K562 (cell line): ENCODE results near the gene WEE1. TPM values are rescaled to one million over a fixed set of nuclear protein-coding genes. Genes with fewer than 3 reads are reported as not detected.

Experiments used
- ATAC-seq: fragments of 200-7000 bp; cut with Tn5 transposase; 3 replicates; pipeline ENCODE4 v1.9.1; 2020; ENCODE audit warnings: moderate library complexity
- BruUV-seq: library from RNA; stranded (reverse); fragments of 400-500 nt; replicated peaks from 2 replicates; lab custom pipeline; 2021; lab: Mats Ljungman, UMichigan
- CTCF ChIA-PET: fragments of 300-600 bp; formaldehyde crosslinking; extraction: SDS; loops from one replicate; lab custom pipeline; 2021; ENCODE audit warnings: low intra/inter-chr PET ratio; lab: Yijun Ruan, JAX
- POLR2A ChIA-PET: fragments of 300-600, 350-650 bp; sonication (Branson Sonifier 250); formaldehyde crosslinking; extraction: SDS; loops from one replicate; lab custom pipeline; 2021; ENCODE audit warnings: antibody characterized with exemption, inconsistent platforms; lab: Yijun Ruan, JAX
- DNase-seq, 4 experiments: peaks; one replicate each; pipeline versions ENCODE4 v3.0.0 to v3.0.0-alpha.2; 2011 to 2018; ENCODE audit warnings: low spot score in 3 of 4, mixed read lengths in 3 of 4; ENCODE audit errors: extremely low read depth in 1 of 4
- FAIRE-seq: peaks from 2 replicates; lab custom pipeline; 2011; peaks lifted over from hg19 to GRCh38; lab: Jason Lieb, UNC
- H2AFZ ChIP-seq: 2 replicates; pipeline ENCODE4 v1.6.0; 2011; ENCODE audit warnings: low read depth, low read length, control low read depth, inconsistent platforms
- H3K27ac ChIP-seq: fragments of 200-600 bp; 3 replicates; pipeline ENCODE4 v1.8.0; 2011; ENCODE audit warnings: low read depth, mild to moderate bottlenecking, control low read depth, inconsistent platforms, low read length, moderate library complexity, mixed read lengths; ENCODE audit errors: extremely low read depth
- H3K27me3 ChIP-seq, 2 experiments: fragments of 300-600 bp in 1 of 2; 2 replicates in 1 of 2; 3 replicates in 1 of 2; pipeline versions ENCODE4 v1.6.0 to v1.8.0; 2011; ENCODE audit warnings: inconsistent platforms in 2 of 2, low read length in 2 of 2, mild to moderate bottlenecking in 1 of 2, mixed read lengths in 1 of 2, moderate library complexity in 1 of 2; ENCODE audit not compliant: control insufficient read depth in 2 of 2, insufficient read depth in 2 of 2
- H3K36me3 ChIP-seq: fragments of 300-600 bp; 3 replicates; pipeline ENCODE4 v1.8.0; 2011; ENCODE audit warnings: mild to moderate bottlenecking, low read length, inconsistent platforms; ENCODE audit not compliant: control insufficient read depth, insufficient read depth
- H3K4me1 ChIP-seq, 2 experiments: fragments of 200-600 bp in 1 of 2; replicated peaks in 1 of 2; 2 replicates in 1 of 2; 3 replicates in 1 of 2; pipeline versions ENCODE4 v1.5.1 to v1.8.0; 2011; ENCODE audit warnings: inconsistent platforms in 2 of 2, low read length in 2 of 2, mild to moderate bottlenecking in 1 of 2, mixed read lengths in 1 of 2, moderate library complexity in 1 of 2; ENCODE audit not compliant: control insufficient read depth in 2 of 2, insufficient read depth in 2 of 2
- H3K4me2 ChIP-seq: 2 replicates; pipeline ENCODE4 v1.6.1; 2011; ENCODE audit warnings: low read length, control low read depth, inconsistent platforms, mixed read lengths; ENCODE audit not compliant: insufficient read depth
- H3K4me3 ChIP-seq: fragments of 200-600 bp; sonication (generic), shearing (Covaris generic); 2 replicates; pipeline ENCODE4 v1.5.1; 2016; ENCODE audit warnings: control low read depth, inconsistent platforms
- H3K79me2 ChIP-seq: fragments of 200-600 bp; 3 replicates; pipeline ENCODE4 v1.8.0; 2011; ENCODE audit warnings: low read length, inconsistent platforms; ENCODE audit not compliant: control insufficient read depth, insufficient read depth
- H3K9ac ChIP-seq, 2 experiments: 2 replicates each; pipeline versions ENCODE4 v1.6.0 to v1.6.1; 2011; ENCODE audit warnings: low read depth in 2 of 2, low read length in 2 of 2, control low read depth in 1 of 2, inconsistent platforms in 1 of 2, mild to moderate bottlenecking in 1 of 2, mixed read lengths in 1 of 2; ENCODE audit not compliant: insufficient read depth in 1 of 2
- H3K9me1 ChIP-seq: one replicate; pipeline ENCODE4 v1.6.0; 2011; ENCODE audit warnings: inconsistent platforms, mild to moderate bottlenecking, low read length, moderate library complexity; ENCODE audit not compliant: control insufficient read depth, insufficient read depth
- H3K9me3 ChIP-seq: replicated peaks from 2 replicates; pipeline ENCODE4 v1.5.1; 2011; ENCODE audit warnings: low read depth, low read length, inconsistent platforms; ENCODE audit not compliant: control insufficient read depth, insufficient read depth
- H4K20me1 ChIP-seq: replicated peaks from 2 replicates; pipeline ENCODE4 v1.6.1; 2011; ENCODE audit warnings: low read length, inconsistent platforms, mixed read lengths; ENCODE audit not compliant: control insufficient read depth, insufficient read depth
- BRCA1 ChIP-seq, 2 experiments: fragments of 450-650 bp in 1 of 2; sonication (generic) in 1 of 2; formaldehyde crosslinking in 1 of 2; IDR thresholded peaks; 2 replicates each; pipeline versions ENCODE4 v1.5.0 to v1.6.1; 2017 to 2020; ENCODE audit warnings: mild to moderate bottlenecking in 1 of 2, missing genetic modification reagents in 1 of 2
- CAMTA2 ChIP-seq: fragments of 250-450 bp; sonication (Bioruptor Pico); conservative IDR thresholded peaks from 2 replicates; pipeline ENCODE4 v1.5.1; 2022
- HDAC1 ChIP-seq, 2 experiments: fragments of 450-650 bp; IDR thresholded peaks; 2 replicates each; pipeline ENCODE4 v1.6.1; 2016 to 2017; ENCODE audit warnings: inconsistent platforms in 1 of 2, mild to moderate bottlenecking in 1 of 2, moderate library complexity in 1 of 2
- KLF13 ChIP-seq: fragments of 450-650 bp; IDR thresholded peaks from 2 replicates; pipeline ENCODE4 v1.6.1; 2016; ENCODE audit warnings: missing genetic modification characterization, low read depth, mild to moderate bottlenecking, missing compliant biosample characterization, moderate library complexity, borderline replicate concordance
- LCOR ChIP-seq: sonication (generic); formaldehyde crosslinking; IDR thresholded peaks from 2 replicates; pipeline ENCODE4 v1.8.0; 2022; ENCODE audit warnings: mild to moderate bottlenecking, missing genetic modification reagents
- MXI1 ChIP-seq: IDR thresholded peaks from 2 replicates; pipeline ENCODE4 v1.6.1; 2011; ENCODE audit warnings: low read depth, mild to moderate bottlenecking, improper control_type of control experiment, low read length
- MYC ChIP-seq, 2 experiments: fragments of 250-450 bp in 1 of 2; sonication (Bioruptor Pico) in 1 of 2; IDR thresholded peaks; 2 replicates each; pipeline versions ENCODE4 v1.5.1 to v1.6.1; 2012 to 2021; ENCODE audit warnings: low read depth in 2 of 2, borderline replicate concordance in 1 of 2, improper control_type of control experiment in 1 of 2, low read length in 1 of 2, mild to moderate bottlenecking in 1 of 2, moderate library complexity in 1 of 2
- NFIX ChIP-seq: fragments of 250-450 bp; sonication (Bioruptor Pico); IDR thresholded peaks from 2 replicates; pipeline ENCODE4 v1.4.0; 2020; ENCODE audit warnings: low read depth, mild to moderate bottlenecking, moderate library complexity
- PCBP1 ChIP-seq: fragments of 200-400 bp; formaldehyde crosslinking; IDR thresholded peaks from 2 replicates; pipeline ENCODE4 v1.6.1; 2018; ENCODE audit warnings: mild to moderate bottlenecking, low read depth, low read length; ENCODE audit not compliant: poor library complexity, severe bottlenecking
- POLR2A ChIP-seq: fragments of 450-650 bp; conservative IDR thresholded peaks from 2 replicates; pipeline ENCODE4 v1.6.1; 2016
- POLR2B ChIP-seq: fragments of 450-650 bp; IDR thresholded peaks from 2 replicates; pipeline ENCODE4 v1.6.1; 2018; ENCODE audit warnings: low read depth; ENCODE audit not compliant: partially characterized antibody
- SAP30 ChIP-seq: fragments of 200-600 bp; sonication (generic); IDR thresholded peaks from 2 replicates; pipeline ENCODE4 v1.6.1; 2012; ENCODE audit warnings: borderline replicate concordance, low read depth, mild to moderate bottlenecking, moderate library complexity, low read length, control low read depth, inconsistent platforms; ENCODE audit not compliant: insufficient read depth, poor library complexity, severe bottlenecking
- SIN3A ChIP-seq, 2 experiments: fragments of 150-350 bp in 1 of 2; IDR thresholded peaks; 2 replicates each; pipeline ENCODE4 v1.6.1; 2011 to 2016; ENCODE audit warnings: borderline replicate concordance in 2 of 2, low read depth in 2 of 2, low read length in 2 of 2, mild to moderate bottlenecking in 2 of 2, moderate library complexity in 2 of 2; ENCODE audit not compliant: control insufficient read depth in 1 of 2
- TSC22D4 ChIP-seq: fragments of 450-650 bp; IDR thresholded peaks from 2 replicates; pipeline ENCODE4 v1.6.1; 2016; ENCODE audit warnings: missing genetic modification characterization, missing biosample characterization, control low read depth
- ZNF184 ChIP-seq: sonication (generic); formaldehyde crosslinking; IDR thresholded peaks from 2 replicates; pipeline ENCODE4 v1.5.0; 2020; ENCODE audit warnings: missing genetic modification reagents
- ZNF584 ChIP-seq: fragments of 200-800 bp; sonication (Bioruptor generic); IDR thresholded peaks from 2 replicates; pipeline ENCODE4 v1.6.1; 2016; ENCODE audit warnings: low read depth, mild to moderate bottlenecking, missing genetic modification characterization, missing compliant biosample characterization
- WGBS: fragments of 100-300 bp; shearing (Covaris generic); methylation state at CpG from one replicate; pipeline ENCODE4 v1.1.6; 2016; ENCODE audit warnings: low coverage, mixed read lengths; ENCODE audit not compliant: insufficient coverage; ENCODE audit errors: missing lambda C conversion rate; 5-methylcytosine and 5-hydroxymethylcytosine counted together
- in situ Hi-C: fragments of 300-500 bp; cut with MboI; formaldehyde crosslinking; loops from 4 replicates; pipeline ENCODE4 v1.15.0; 2018; ENCODE audit warnings: inconsistent platforms, mixed read lengths
- intact Hi-C: fragments of 100-400 bp; cut with micrococcal nuclease; formaldehyde crosslinking; loops from 2 replicates; pipeline ENCODE4 v1.14.2; 2022
- polyA plus RNA-seq, 8 experiments: library from polyadenylated mRNA; depleted of rRNA in 4 of 8; stranded (reverse) in 5 of 8; unstranded in 3 of 8; fragments of >200 nt; fragmentation: Nextera tagmentation in 2 of 8; fragmentation: Illumina TruSeq in 1 of 8; extraction: Ambion mirVana in 2 of 8; extraction: Trizol in 1 of 8; gene quantifications; 2 replicates each; pipeline versions ENCODE4 v1.2.1 to v1.2.3, GENCODE V29; 2011 to 2014; ENCODE audit warnings: inconsistent platforms in 1 of 8, missing spikeins in 1 of 8
- total RNA-seq, 7 experiments: library from RNA; depleted of rRNA in 6 of 7; stranded (reverse); fragments of >200 nt in 6 of 7; fragmentation: Illumina TruSeq in 2 of 7; extraction: Trizol in 2 of 7; gene quantifications; 2 replicates each; pipeline versions ENCODE4 v1.2.1 to v1.2.3, GENCODE V29; 2011 to 2021; ENCODE audit warnings: low replicate concordance in 1 of 7
- TF ChIP-seq, protein P1 (sequence below): fragments of 250-450 bp; sonication (Bioruptor Pico); IDR thresholded peaks from 2 replicates; pipeline ENCODE4 v1.5.0; 2021
- TF ChIP-seq, protein P2 (sequence below): fragments of 250-450 bp; sonication (Bioruptor Pico); IDR thresholded peaks from 2 replicates; pipeline ENCODE4 v1.4.0; 2020; ENCODE audit warnings: mild to moderate bottlenecking

Gene WEE1
- total and polyA plus RNA-seq, 9 of the 15 experiments (the other 6 are each of a cell fraction or from before 2014, with no cell fraction given) = 21.9 to 99.0 (median 67.4) TPM

DNA sequence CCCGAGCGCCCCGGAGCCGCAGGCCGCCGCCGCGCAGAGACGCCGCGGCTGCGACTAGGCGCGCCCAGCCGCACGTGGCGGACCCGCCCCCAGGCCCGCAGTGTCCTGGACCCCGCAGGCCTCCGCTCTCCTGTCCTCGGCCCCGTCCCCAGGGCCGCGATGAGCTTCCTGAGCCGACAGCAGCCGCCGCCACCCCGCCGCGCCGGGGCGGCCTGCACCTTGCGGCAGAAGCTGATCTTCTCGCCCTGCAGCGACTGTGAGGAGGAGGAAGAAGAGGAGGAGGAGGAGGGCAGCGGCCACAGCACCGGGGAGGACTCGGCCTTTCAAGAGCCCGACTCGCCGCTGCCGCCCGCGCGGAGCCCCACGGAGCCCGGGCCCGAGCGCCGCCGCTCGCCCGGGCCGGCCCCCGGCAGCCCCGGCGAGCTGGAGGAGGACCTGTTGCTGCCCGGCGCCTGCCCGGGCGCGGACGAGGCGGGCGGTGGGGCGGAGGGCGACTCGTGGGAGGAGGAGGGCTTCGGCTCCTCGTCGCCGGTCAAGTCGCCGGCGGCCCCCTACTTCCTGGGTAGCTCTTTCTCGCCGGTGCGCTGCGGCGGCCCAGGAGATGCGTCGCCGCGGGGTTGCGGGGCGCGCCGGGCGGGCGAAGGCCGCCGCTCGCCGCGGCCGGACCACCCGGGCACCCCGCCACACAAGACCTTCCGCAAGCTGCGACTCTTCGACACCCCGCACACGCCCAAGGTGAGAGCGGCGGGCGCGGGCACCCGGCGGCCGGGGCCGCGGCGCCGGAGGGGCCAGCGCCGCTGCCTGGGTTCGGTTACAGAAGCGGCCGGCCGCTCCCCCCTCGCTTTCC, 528 bp downstream of the WEE1 start:
- Histone ChIP-seq H3K36me3 (peaks cover 39% of the 10 kb centered on the region), H3K27me3 (no peaks in the 10 kb centered on the region), H3K79me2 (peaks cover 53% of the 10 kb centered on the region), H3K9me3 (no peaks in the 10 kb centered on the region), H3K4me2 (peak overlapping the region; percentile 96), H3K9ac (peak overlapping the region; percentile 91 to 98), H3K4me1 (peaks cover 31 to 35% of the 10 kb centered on the region in 2 experiments), H3K9me1 (no peaks in the 10 kb centered on the region), H3K27ac (peak overlapping the region; percentile 98), H2AFZ (no peak overlapping the region; the same call in 1 of the 2 replicates), H3K4me3 (peak overlapping the region; percentile 92), H4K20me1 (peaks cover 9% of the 10 kb centered on the region)
- ATAC-seq (no peak), FAIRE-seq (no peak), DNase-seq (peak in 2 of 4 experiments; percentile 32 to 47)
- intact Hi-C loops (loop anchor here (1.0 to 10.0 kb wide), 4 partner anchors 22 to 109 kb away; partner anchors contain the start of gene ZNF143), in situ Hi-C loops (loop anchor here (5.0 kb wide), 1 partner anchor 37 kb away; no protein-coding TSS in a partner anchor)
- ChIA-PET CTCF (no interaction called here), POLR2A (interaction anchor here (0.6 to 2.4 kb wide), 21 partner anchors 9 to 748 kb away, joined by 3 to 15 read pairs (median 5); partner anchors contain the start of gene ZNF143)
- WGBS = under 1% methylated on average over 81 of the region's 122 CpGs
- BruUV-seq = no TSS peak
- TF ChIP-seq MYC (IDR thresholded peaks at IDR 0.05; ENCODE audit: low read depth, low read length) = peak; percentile 55; the same call in 1 of the 2 replicates
- no peak for TF ChIP-seq MYC (CRISPR knock-in tag; IDR thresholded peaks at IDR 0.05; ENCODE audit: borderline replicate concordance, low read depth)
- TF ChIP-seq BRCA1 (IDR thresholded peaks at IDR 0.05) = no peak
- TF ChIP-seq BRCA1 (CRISPR knock-in tag; IDR thresholded peaks at IDR 0.05) = 0 out of 2 replicates have a peak, but pooled peaks have one; percentile 53
- TF ChIP-seq PCBP1 = peak; percentile 41
- TF ChIP-seq POLR2A = no peak
- TF ChIP-seq SIN3A (IDR thresholded peaks at IDR 0.05; ENCODE audit: borderline replicate concordance in 2 of 2, control insufficient read depth in 1 of 2, low read depth in 2 of 2, low read length in 2 of 2) = peak; percentile 60 to 96; a peak in 2 of 4 replicates
- TF ChIP-seq TSC22D4 = no peak
- TF ChIP-seq ZNF584 = no peak
- no peak for TF ChIP-seq ZNF184 (CRISPR knock-in tag)
- TF ChIP-seq, protein P1, sequence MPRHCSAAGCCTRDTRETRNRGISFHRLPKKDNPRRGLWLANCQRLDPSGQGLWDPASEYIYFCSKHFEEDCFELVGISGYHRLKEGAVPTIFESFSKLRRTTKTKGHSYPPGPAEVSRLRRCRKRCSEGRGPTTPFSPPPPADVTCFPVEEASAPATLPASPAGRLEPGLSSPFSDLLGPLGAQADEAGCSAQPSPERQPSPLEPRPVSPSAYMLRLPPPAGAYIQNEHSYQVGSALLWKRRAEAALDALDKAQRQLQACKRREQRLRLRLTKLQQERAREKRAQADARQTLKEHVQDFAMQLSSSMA (CRISPR knock-in tag) = peak; percentile 88; the same call in 1 of the 2 replicates
- TF ChIP-seq POLR2B = no peak
- TF ChIP-seq CAMTA2 (CRISPR knock-in tag) = no peak
- peak; percentile 79; the same call in 1 of the 2 replicates for TF ChIP-seq MXI1
- peak; percentile 92 for TF ChIP-seq SAP30
- no peak for TF ChIP-seq NFIX (CRISPR knock-in tag)
- TF ChIP-seq, protein P2, sequence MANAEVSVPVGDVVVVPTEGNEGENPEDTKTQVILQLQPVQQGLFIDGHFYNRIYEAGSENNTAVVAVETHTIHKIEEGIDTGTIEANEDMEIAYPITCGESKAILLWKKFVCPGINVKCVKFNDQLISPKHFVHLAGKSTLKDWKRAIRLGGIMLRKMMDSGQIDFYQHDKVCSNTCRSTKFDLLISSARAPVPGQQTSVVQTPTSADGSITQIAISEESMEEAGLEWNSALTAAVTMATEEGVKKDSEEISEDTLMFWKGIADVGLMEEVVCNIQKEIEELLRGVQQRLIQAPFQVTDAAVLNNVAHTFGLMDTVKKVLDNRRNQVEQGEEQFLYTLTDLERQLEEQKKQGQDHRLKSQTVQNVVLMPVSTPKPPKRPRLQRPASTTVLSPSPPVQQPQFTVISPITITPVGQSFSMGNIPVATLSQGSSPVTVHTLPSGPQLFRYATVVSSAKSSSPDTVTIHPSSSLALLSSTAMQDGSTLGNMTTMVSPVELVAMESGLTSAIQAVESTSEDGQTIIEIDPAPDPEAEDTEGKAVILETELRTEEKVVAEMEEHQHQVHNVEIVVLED (CRISPR knock-in tag) = peak; percentile 14; the same call in 1 of the 2 replicates
- TF ChIP-seq HDAC1 (IDR thresholded peaks at IDR 0.05) = peak in 1 of 2 experiments; percentile 66; a peak in 2 of 4 replicates
- no peak for TF ChIP-seq LCOR (CRISPR knock-in tag)
- peak; percentile 77; the same call in 1 of the 2 replicates for TF ChIP-seq KLF13
